Muscle layer of duodenum (tissue), 2 donors: ENCODE measurements around the gene NUP62CL.
"Not testable (repeated sequence)": the region's sequence is repeated elsewhere in the genome, so short reads cannot be mapped to it uniquely, and the experiment has no call there.

ENCODE experiments used
- H3K27ac ChIP-seq: one replicate; pipeline ENCODE4 v1.7.0; 2013; ENCODE audit warnings: mild to moderate bottlenecking, low read length
- H3K27me3 ChIP-seq: one replicate; pipeline ENCODE4 v1.7.0; 2013; ENCODE audit warnings: low read depth, mild to moderate bottlenecking, control low read depth, low read length
- H3K36me3 ChIP-seq, 2 donors: one replicate each; pipeline ENCODE4 v1.7.0; 2013; ENCODE audit warnings: low read length in 2 of 2, control low read depth in 1 of 2, mild to moderate bottlenecking in 1 of 2; ENCODE audit not compliant: insufficient read depth in 2 of 2, control insufficient read depth in 1 of 2
- H3K4me1 ChIP-seq, 2 donors: one replicate each; pipeline ENCODE4 v1.7.0; 2013; ENCODE audit warnings: low read length in 2 of 2, mild to moderate bottlenecking in 2 of 2, control low read depth in 1 of 2, moderate library complexity in 1 of 2; ENCODE audit not compliant: insufficient read depth in 2 of 2, control insufficient read depth in 1 of 2
- H3K4me3 ChIP-seq, 2 donors: one replicate each; pipeline ENCODE4 v1.7.0; 2013; ENCODE audit warnings: low read length in 2 of 2, low read depth in 1 of 2, mild to moderate bottlenecking in 1 of 2
- H3K9me3 ChIP-seq, 2 donors: one replicate each; pipeline ENCODE4 v1.7.0; 2013; ENCODE audit warnings: low read length in 2 of 2, control low read depth in 1 of 2, mild to moderate bottlenecking in 1 of 2; ENCODE audit not compliant: control insufficient read depth in 1 of 2
- donor health status: healthy.

NUP62CL gene

GRCh38 chrX:107205770-107206696 is at the start of gene NUP62CL, which contains the start of gene DNAAF6:
TSS of gene NUP62CL (minus strand) at chrX:107206433. CDS start at chrX:107175146, 31,287 bp downstream.
TSS of gene DNAAF6 (plus strand) at chrX:107206611. CDS start at chrX:107212876, 6,265 bp downstream.
- peak within 1 kb of the TSS; percentile 62 to 65 for H3K4me3 ChIP-seq
- H3K4me1 ChIP-seq, result peaks cover 0 to 2% of the 10 kb centered on the region in 2 donors
- no peaks in the 10 kb centered on the region for H3K36me3 ChIP-seq
- no peak within 1 kb of the TSS for H3K27ac ChIP-seq
- H3K9me3 ChIP-seq, result no peaks in the 10 kb centered on the region
- H3K27me3 ChIP-seq, result no peaks in the 10 kb centered on the region

GRCh38 chrX:107228486-107228819 is 22.2 kb upstream of the NUP62CL start:
- Histone ChIP-seq H3K9me3 (no peaks in the 10 kb centered on the region), H3K4me3 (no peak overlapping the region), H3K36me3 (no peaks in the 10 kb centered on the region), H3K4me1 (no peaks in the 10 kb centered on the region), H3K27me3 (no peaks in the 10 kb centered on the region), H3K27ac (no peak overlapping the region)

GRCh38 chrX:107227780-107228485 is 21.7 kb upstream of the NUP62CL start:
- H3K4me1 ChIP-seq, result no peaks in the 10 kb centered on the region
- no peak overlapping the region for H3K4me3 ChIP-seq
- H3K9me3 ChIP-seq, result no peaks in the 10 kb centered on the region
- H3K27ac ChIP-seq, result no peak overlapping the region
- no peaks in the 10 kb centered on the region for H3K27me3 ChIP-seq
- no peaks in the 10 kb centered on the region for H3K36me3 ChIP-seq

GRCh38 chrX:107226757-107227156 is 20.5 kb upstream of the NUP62CL start:
- H3K4me3 ChIP-seq, result no peak overlapping the region
- H3K27me3 ChIP-seq, result no peaks in the 10 kb centered on the region
- no peaks in the 10 kb centered on the region for H3K36me3 ChIP-seq
- no peaks in the 10 kb centered on the region for H3K4me1 ChIP-seq
- no peaks in the 10 kb centered on the region for H3K9me3 ChIP-seq
- no peak overlapping the region for H3K27ac ChIP-seq

- no peaks in the 10 kb centered on the region for H3K4me1 ChIP-seq
- no peaks in the 10 kb centered on the region for H3K36me3 ChIP-seq
- no peak overlapping the region for H3K4me3 ChIP-seq
- H3K9me3 ChIP-seq, result no peaks in the 10 kb centered on the region
- H3K27ac ChIP-seq, result no peak overlapping the region
- H3K27me3 ChIP-seq, result no peaks in the 10 kb centered on the region
Observed at GRCh38 chrX:107213477-107213876, 7.2 kb upstream of the NUP62CL start.

- no peak overlapping the region for H3K4me3 ChIP-seq
- H3K27ac ChIP-seq, result no peak overlapping the region
- peaks cover 0 to 2% of the 10 kb centered on the region in 2 donors for H3K4me1 ChIP-seq
Observed at GRCh38 chrX:107207943-107208342, 1.7 kb upstream of the NUP62CL start.

GRCh38 chrX:107207089-107207488 is 856 bp upstream of the NUP62CL start:
- H3K9me3 ChIP-seq, result no peaks in the 10 kb centered on the region
- no peak overlapping the region for H3K4me3 ChIP-seq
- no peak overlapping the region for H3K27ac ChIP-seq
- no peaks in the 10 kb centered on the region for H3K36me3 ChIP-seq
- H3K4me1 ChIP-seq, result peaks cover 0 to 2% of the 10 kb centered on the region in 2 donors
- no peaks in the 10 kb centered on the region for H3K27me3 ChIP-seq

More at GRCh38 chrX:107207943-107208342, 1.7 kb upstream of the NUP62CL start:
- Histone ChIP-seq H3K27me3 (no peaks in the 10 kb centered on the region), H3K36me3 (no peaks in the 10 kb centered on the region), H3K9me3 (no peaks in the 10 kb centered on the region)

- H3K4me3 ChIP-seq, result peak overlapping the region; percentile 62 to 65
- H3K4me1 ChIP-seq, result peaks cover 0 to 2% of the 10 kb centered on the region in 2 donors
- H3K36me3 ChIP-seq, result no peaks in the 10 kb centered on the region
- no peaks in the 10 kb centered on the region for H3K9me3 ChIP-seq
- H3K27me3 ChIP-seq, result no peaks in the 10 kb centered on the region
- H3K27ac ChIP-seq, result no peak overlapping the region
Observed at GRCh38 chrX:107206697-107207065, 448 bp upstream of the NUP62CL start.

- Histone ChIP-seq H3K4me1 (peaks cover 0 to 2% of the 10 kb centered on the region in 2 donors), H3K9me3 (no peaks in the 10 kb centered on the region), H3K27me3 (no peaks in the 10 kb centered on the region), H3K27ac (no peak overlapping the region), H3K36me3 (no peaks in the 10 kb centered on the region), H3K4me3 (no peak overlapping the region)
Observed at GRCh38 chrX:107204068-107204605, 2.1 kb downstream of the NUP62CL start.

- H3K36me3 ChIP-seq, result no peaks in the 10 kb centered on the region
- no peak overlapping the region for H3K4me3 ChIP-seq
- H3K4me1 ChIP-seq, result no peaks in the 10 kb centered on the region
- H3K27ac ChIP-seq, result no peak overlapping the region
- H3K9me3 ChIP-seq, result no peaks in the 10 kb centered on the region
- H3K27me3 ChIP-seq, result no peaks in the 10 kb centered on the region
Observed at GRCh38 chrX:107199491-107199890, 6.7 kb downstream of the NUP62CL start.

- not testable (repeated sequence) for H3K27ac ChIP-seq, H3K9me3 ChIP-seq, H3K4me3 ChIP-seq, H3K4me1 ChIP-seq, H3K36me3 ChIP-seq, H3K27me3 ChIP-seq
Observed at GRCh38 chrX:107198074-107198473, 8.2 kb downstream of the NUP62CL start.
